HFF-Myc (cell line): ENCODE measurements around the gene CFP.

ENCODE experiments used
- DNase-seq: peaks from one replicate; pipeline ENCODE4 v3.0.0-alpha.2; 2011; ENCODE audit warnings: low read depth; ENCODE audit errors: extremely low read depth
- H3K4me3 ChIP-seq: replicated peaks from 2 replicates; pipeline ENCODE4 v1.5.1; 2011; ENCODE audit warnings: low read depth, mild to moderate bottlenecking, control low read depth, low read length
- CTCF ChIP-seq: IDR thresholded peaks from 2 replicates; pipeline ENCODE4 v1.5.1; 2012; ENCODE audit warnings: mild to moderate bottlenecking, low read depth, low read length, control low read depth; ENCODE audit errors: missing control alignments

The CFP gene

GRCh38 chrX:47574547-47575301 lies 55.0 kb downstream of the CFP start:
- DNase-seq = no peak
- no peak for TF ChIP-seq CTCF
- no peak overlapping the region for H3K4me3 ChIP-seq

- TF ChIP-seq CTCF = no peak
- DNase-seq = no peak
- H3K4me3 ChIP-seq = 0 out of 2 replicates have a peak overlapping the region, but pooled peaks have one; percentile 3
Measured at GRCh38 chrX:47574076-47574546, 55.6 kb downstream of the CFP start.

- TF ChIP-seq CTCF = no peak
- H3K4me3 ChIP-seq = 0 out of 2 replicates have a peak overlapping the region, but pooled peaks have one; percentile 3
- DNase-seq = no peak
Measured at GRCh38 chrX:47573341-47574075, 56.2 kb downstream of the CFP start.
